HEK293 (cell line): ENCODE results near the gene LRRFIP1.

Experiments used
- CTCF ChIA-PET: fragments of 350-600 bp; formaldehyde crosslinking; extraction: SDS; loops from one replicate; lab custom pipeline; 2021; ENCODE audit warnings: antibody characterized with exemption; lab: Yijun Ruan, JAX
- POLR2A ChIA-PET: fragments of 300-600 bp; formaldehyde crosslinking; extraction: SDS; loops from one replicate; lab custom pipeline; 2020; ENCODE audit warnings: antibody characterized with exemption, inconsistent platforms; lab: Yijun Ruan, JAX
- H3K27ac ChIP-seq: fragments of 200-500 bp; sonication (Bioruptor generic); 2 replicates; pipeline ENCODE4 v1.5.1; 2014; ENCODE audit warnings: low read depth, low read length, control low read depth, inconsistent platforms; ENCODE audit errors: extremely low read depth
- H3K36me3 ChIP-seq, 2 experiments: fragments of 200-500 bp in 1 of 2; sonication (Bioruptor generic) in 1 of 2; 1 replicate in 1 of 2; 2 replicates in 1 of 2; pipeline ENCODE4 v1.5.1; 2014 to 2017; ENCODE audit warnings: inconsistent platforms in 2 of 2, low read length in 2 of 2; ENCODE audit not compliant: control insufficient read depth in 2 of 2, insufficient read depth in 1 of 2
- H3K4me1 ChIP-seq: fragments of 200-500 bp; sonication (Bioruptor generic); 2 replicates; pipeline ENCODE4 v1.5.1; 2014; ENCODE audit warnings: mild to moderate bottlenecking, low read length, inconsistent platforms; ENCODE audit not compliant: control insufficient read depth, insufficient read depth
- H3K4me3 ChIP-seq: 2 replicates; pipeline ENCODE4 v1.5.1; 2011; ENCODE audit warnings: low read depth, mild to moderate bottlenecking, control low read depth, low read length, moderate library complexity
- H3K9me3 ChIP-seq: fragments of 200-500 bp; sonication (Bioruptor generic); 2 replicates; pipeline ENCODE4 v1.5.1; 2014; ENCODE audit warnings: low read depth, low read length, inconsistent platforms; ENCODE audit not compliant: control insufficient read depth, insufficient read depth
- CTCF ChIP-seq: fragments of 450-650 bp; formaldehyde crosslinking; IDR thresholded peaks from 2 replicates; pipeline ENCODE4 v1.5.1; 2016; ENCODE audit warnings: missing biosample characterization, missing genetic modification characterization
- EGR2 ChIP-seq: fragments of 450-650 bp; formaldehyde crosslinking; IDR thresholded peaks from 2 replicates; pipeline ENCODE4 v1.5.1; 2016; ENCODE audit warnings: low read depth, missing biosample characterization, missing genetic modification characterization
- GLIS1 ChIP-seq: fragments of 450-650 bp; formaldehyde crosslinking; IDR thresholded peaks from 2 replicates; pipeline ENCODE4 v1.5.1; 2016; ENCODE audit warnings: missing biosample characterization, missing genetic modification characterization
- GLIS2 ChIP-seq: fragments of 450-650 bp; formaldehyde crosslinking; IDR thresholded peaks from 2 replicates; pipeline ENCODE4 v1.5.1; 2016; ENCODE audit warnings: missing biosample characterization, missing genetic modification characterization
- MEIS1 ChIP-seq: sonication (generic); formaldehyde crosslinking; IDR thresholded peaks from 2 replicates; pipeline ENCODE4 v1.8.1; 2022; ENCODE audit warnings: missing genetic modification reagents, mild to moderate bottlenecking, borderline replicate concordance
- SCRT2 ChIP-seq: fragments of 450-650 bp; formaldehyde crosslinking; IDR thresholded peaks from 2 replicates; pipeline ENCODE4 v1.5.1; 2016; ENCODE audit warnings: missing biosample characterization, missing genetic modification characterization
- TRIM28 ChIP-seq: IDR thresholded peaks from 2 replicates; pipeline ENCODE4 v1.6.1; 2011; ENCODE audit warnings: low read length, control low read depth, borderline replicate concordance
- ZBTB20 ChIP-seq: fragments of 450-650 bp; formaldehyde crosslinking; IDR thresholded peaks from 2 replicates; pipeline ENCODE4 v1.5.1; 2016; ENCODE audit warnings: missing biosample characterization, missing genetic modification characterization
- ZFHX2 ChIP-seq: fragments of 450-650 bp; formaldehyde crosslinking; conservative IDR thresholded peaks from 2 replicates; pipeline ENCODE4 v1.5.1; 2016; ENCODE audit warnings: missing biosample characterization, missing genetic modification characterization
- ZIC2 ChIP-seq: fragments of 450-650 bp; formaldehyde crosslinking; IDR thresholded peaks from 2 replicates; pipeline ENCODE4 v1.5.1; 2016; ENCODE audit warnings: missing biosample characterization, missing genetic modification characterization
- ZNF266 ChIP-seq: fragments of 450-650 bp; formaldehyde crosslinking; IDR thresholded peaks from 2 replicates; pipeline ENCODE4 v1.5.1; 2016; ENCODE audit warnings: missing biosample characterization, missing genetic modification characterization, low read depth
- ZNF292 ChIP-seq: fragments of 450-650 bp; formaldehyde crosslinking; IDR thresholded peaks from 2 replicates; pipeline ENCODE4 v1.5.1; 2016; ENCODE audit warnings: low read depth, missing biosample characterization, missing genetic modification characterization, borderline replicate concordance
- ZNF350 ChIP-seq: fragments of 450-650 bp; formaldehyde crosslinking; IDR thresholded peaks from 2 replicates; pipeline ENCODE4 v1.5.0; 2017; ENCODE audit warnings: missing biosample characterization, mild to moderate bottlenecking, missing genetic modification characterization
- ZNF596 ChIP-seq: fragments of 450-650 bp; IDR thresholded peaks from 2 replicates; pipeline ENCODE4 v1.5.0; 2018; ENCODE audit warnings: missing biosample characterization, mild to moderate bottlenecking, missing genetic modification characterization, moderate library complexity
- ZNF600 ChIP-seq: fragments of 450-650 bp; formaldehyde crosslinking; IDR thresholded peaks from 2 replicates; pipeline ENCODE4 v1.5.1; 2016; ENCODE audit warnings: missing biosample characterization, missing genetic modification characterization
- ZNF654 ChIP-seq: fragments of 450-650 bp; formaldehyde crosslinking; IDR thresholded peaks from 2 replicates; pipeline ENCODE4 v1.5.1; 2016; ENCODE audit warnings: low read depth, missing biosample characterization, missing genetic modification characterization
- ZNF777 ChIP-seq: fragments of 450-650 bp; formaldehyde crosslinking; IDR thresholded peaks from 2 replicates; pipeline ENCODE4 v1.5.1; 2017; ENCODE audit warnings: missing biosample characterization, missing genetic modification characterization, borderline replicate concordance
- TF ChIP-seq, protein P1 (sequence below): fragments of 450-650 bp; formaldehyde crosslinking; IDR thresholded peaks from 2 replicates; pipeline ENCODE4 v1.5.1; 2016; ENCODE audit warnings: missing biosample characterization, missing genetic modification characterization, borderline replicate concordance
- TF ChIP-seq, protein P2 (sequence below): fragments of 450-650 bp; formaldehyde crosslinking; IDR thresholded peaks from 2 replicates; pipeline ENCODE4; 2016; ENCODE audit warnings: missing biosample characterization, missing genetic modification characterization
- TF ChIP-seq, protein P3 (sequence below): fragments of 450-650 bp; formaldehyde crosslinking; IDR thresholded peaks from 2 replicates; pipeline ENCODE4 v1.5.1; 2017; ENCODE audit warnings: missing biosample characterization, mild to moderate bottlenecking, missing genetic modification characterization, moderate library complexity

The LRRFIP1 gene

GRCh38 chr2:237581751-237582746 is 45.3 kb upstream of the LRRFIP1 start:
- ChIA-PET CTCF (interaction anchor here (0.5 to 3.5 kb wide), 9 partner anchors 10 to 203 kb away, joined by 3 to 17 read pairs (median 6); no protein-coding TSS in a partner anchor), POLR2A (no interaction called here)
- H3K9me3 ChIP-seq = no peaks in the 10 kb centered on the region
- H3K27ac ChIP-seq = no peak overlapping the region
- H3K4me3 ChIP-seq = no peak overlapping the region
- no peaks in the 10 kb centered on the region for H3K4me1 ChIP-seq
- TF ChIP-seq ZNF654 (tag by site-specific recombination) (peak; percentile 58), EGR2 (tag by site-specific recombination) (peak; percentile 88), ZNF292 (tag by site-specific recombination) (no peak), SCRT2 (tag by site-specific recombination) (peak; percentile 63; the same call in 1 of the 2 replicates), GLIS1 (tag by site-specific recombination) (peak; percentile 83), ZNF777 (tag by site-specific recombination) (no peak), ZFHX2 (peak; percentile 76), ZIC2 (tag by site-specific recombination) (peak; percentile 91), ZNF600 (tag by site-specific recombination) (peak; percentile 63), ZNF350 (no peak), ZNF266 (no peak), CTCF (tag by site-specific recombination) (peak; percentile 82), ZNF596 (tag by site-specific recombination) (no peak), ZBTB20 (tag by site-specific recombination) (peak; percentile 39; the same call in 1 of the 2 replicates), MEIS1 (CRISPR knock-in tag) (no peak), TRIM28 (peak; percentile 48; the same call in 1 of the 2 replicates), GLIS2 (tag by site-specific recombination) (peak; percentile 56; the same call in 1 of the 2 replicates)
- TF ChIP-seq, protein P1, sequence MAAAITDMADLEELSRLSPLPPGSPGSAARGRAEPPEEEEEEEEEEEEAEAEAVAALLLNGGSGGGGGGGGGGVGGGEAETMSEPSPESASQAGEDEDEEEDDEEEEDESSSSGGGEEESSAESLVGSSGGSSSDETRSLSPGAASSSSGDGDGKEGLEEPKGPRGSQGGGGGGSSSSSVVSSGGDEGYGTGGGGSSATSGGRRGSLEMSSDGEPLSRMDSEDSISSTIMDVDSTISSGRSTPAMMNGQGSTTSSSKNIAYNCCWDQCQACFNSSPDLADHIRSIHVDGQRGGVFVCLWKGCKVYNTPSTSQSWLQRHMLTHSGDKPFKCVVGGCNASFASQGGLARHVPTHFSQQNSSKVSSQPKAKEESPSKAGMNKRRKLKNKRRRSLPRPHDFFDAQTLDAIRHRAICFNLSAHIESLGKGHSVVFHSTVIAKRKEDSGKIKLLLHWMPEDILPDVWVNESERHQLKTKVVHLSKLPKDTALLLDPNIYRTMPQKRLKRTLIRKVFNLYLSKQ = no peak
- TF ChIP-seq, protein P2, sequence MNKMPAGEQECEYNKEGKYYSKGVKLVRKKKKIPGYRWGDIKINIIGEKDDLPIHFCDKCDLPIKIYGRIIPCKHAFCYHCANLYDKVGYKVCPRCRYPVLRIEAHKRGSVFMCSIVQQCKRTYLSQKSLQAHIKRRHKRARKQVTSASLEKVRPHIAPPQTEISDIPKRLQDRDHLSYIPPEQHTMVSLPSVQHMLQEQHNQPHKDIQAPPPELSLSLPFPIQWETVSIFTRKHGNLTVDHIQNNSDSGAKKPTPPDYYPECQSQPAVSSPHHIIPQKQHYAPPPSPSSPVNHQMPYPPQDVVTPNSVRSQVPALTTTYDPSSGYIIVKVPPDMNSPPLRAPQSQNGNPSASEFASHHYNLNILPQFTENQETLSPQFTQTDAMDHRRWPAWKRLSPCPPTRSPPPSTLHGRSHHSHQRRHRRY (tag by site-specific recombination) = no peak
- TF ChIP-seq, protein P3, sequence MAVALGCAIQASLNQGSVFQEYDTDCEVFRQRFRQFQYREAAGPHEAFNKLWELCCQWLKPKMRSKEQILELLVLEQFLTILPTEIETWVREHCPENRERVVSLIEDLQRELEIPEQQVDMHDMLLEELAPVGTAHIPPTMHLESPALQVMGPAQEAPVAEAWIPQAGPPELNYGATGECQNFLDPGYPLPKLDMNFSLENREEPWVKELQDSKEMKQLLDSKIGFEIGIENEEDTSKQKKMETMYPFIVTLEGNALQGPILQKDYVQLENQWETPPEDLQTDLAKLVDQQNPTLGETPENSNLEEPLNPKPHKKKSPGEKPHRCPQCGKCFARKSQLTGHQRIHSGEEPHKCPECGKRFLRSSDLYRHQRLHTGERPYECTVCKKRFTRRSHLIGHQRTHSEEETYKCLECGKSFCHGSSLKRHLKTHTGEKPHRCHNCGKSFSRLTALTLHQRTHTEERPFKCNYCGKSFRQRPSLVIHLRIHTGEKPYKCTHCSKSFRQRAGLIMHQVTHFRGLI (tag by site-specific recombination) = peak; percentile 54; the same call in 1 of the 2 replicates
- H3K36me3 ChIP-seq = no peaks in the 10 kb centered on the region
